Measurements from ENCODE around the gene KCNN2.
"Not testable (repeated sequence)": the region's sequence is repeated elsewhere in the genome, so short reads cannot be mapped to it uniquely, and the experiment has no call there.

Gene KCNN2

DNA sequence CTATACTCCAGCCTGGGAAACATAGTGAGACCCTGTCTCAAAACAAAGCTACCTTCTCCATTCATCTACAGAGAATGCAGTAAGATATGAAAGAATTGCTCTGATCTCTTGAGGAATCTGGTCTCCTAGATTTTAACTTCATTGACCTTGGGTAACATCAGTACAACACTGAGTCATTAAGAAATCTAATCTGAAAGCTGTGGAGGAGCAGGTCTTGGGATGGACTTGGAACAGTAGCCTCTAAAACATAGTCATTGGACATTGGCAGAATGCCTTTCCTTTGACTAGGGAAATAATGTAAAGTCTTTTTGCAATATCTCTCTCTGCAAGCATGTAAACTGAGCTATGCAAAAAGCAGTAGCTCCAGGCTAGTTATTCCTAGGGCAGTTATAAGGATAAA, 58.1 kb downstream of the KCNN2 start:
- no peak for DNase-seq (ENCODE audit: low read depth)

DNA sequence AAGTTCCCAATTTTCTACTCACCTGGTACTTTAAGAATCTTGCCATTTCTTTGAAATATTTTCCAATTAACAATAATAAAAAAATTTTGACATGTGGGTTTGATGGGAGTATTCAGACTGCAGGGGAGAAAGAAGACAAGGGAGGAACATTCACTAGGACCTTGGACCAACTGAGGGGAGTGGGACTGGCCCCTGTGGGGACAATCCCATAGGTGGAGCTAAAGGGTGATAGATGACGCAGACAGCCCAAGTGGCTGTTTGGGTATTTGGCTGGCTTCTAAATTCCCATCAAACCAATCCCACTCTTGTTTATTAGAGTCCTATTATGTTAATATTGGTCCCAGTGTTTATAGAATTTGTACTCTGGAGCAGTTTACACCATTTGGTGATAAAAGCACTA, 65.3 kb downstream of the KCNN2 start:
- DNase-seq (ENCODE audit: low read depth), result no peak

DNA sequence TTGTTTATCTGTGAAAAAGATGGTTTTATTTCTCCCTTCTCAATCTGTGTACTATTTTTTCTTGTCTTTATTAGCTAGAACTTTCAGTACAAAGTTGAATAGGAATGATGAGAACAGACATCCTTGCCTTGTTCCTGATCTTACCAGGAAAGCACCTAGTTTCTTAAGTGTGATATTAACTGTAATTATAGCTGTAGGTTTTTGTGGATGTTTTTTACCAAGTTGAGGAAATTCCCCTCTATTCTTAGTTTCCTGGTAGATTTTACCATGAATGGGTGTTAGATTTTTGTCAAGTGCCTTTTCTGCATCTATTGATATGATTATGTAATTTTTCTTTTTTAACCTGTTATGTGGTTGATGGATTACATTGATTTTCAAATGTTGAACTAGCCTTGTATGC, 68.7 kb downstream of the KCNN2 start:
- no peak for DNase-seq (ENCODE audit: low read depth)

DNA sequence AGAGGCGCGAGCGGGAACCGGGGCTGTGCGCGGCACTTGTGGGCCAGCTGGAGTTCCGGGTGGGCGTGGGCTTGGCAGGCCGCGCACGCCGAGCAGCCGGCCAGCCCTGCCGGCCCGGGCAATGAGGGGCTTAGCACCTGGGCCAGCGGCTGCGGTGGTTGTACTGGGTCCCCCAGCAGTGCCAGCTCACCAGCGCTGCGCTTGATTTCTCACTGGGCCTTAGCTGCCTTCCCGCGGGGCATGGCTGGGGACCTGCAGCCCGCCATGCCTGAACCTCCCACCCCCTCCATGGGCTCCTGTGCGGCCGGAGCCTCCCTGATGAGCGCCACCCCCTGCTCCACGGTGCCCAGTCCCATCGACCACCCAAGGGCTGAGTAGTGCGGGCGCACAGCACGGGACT, 70.8 kb downstream of the KCNN2 start:
- DNase-seq (ENCODE audit: low read depth), result not testable (repeated sequence)

DNA sequence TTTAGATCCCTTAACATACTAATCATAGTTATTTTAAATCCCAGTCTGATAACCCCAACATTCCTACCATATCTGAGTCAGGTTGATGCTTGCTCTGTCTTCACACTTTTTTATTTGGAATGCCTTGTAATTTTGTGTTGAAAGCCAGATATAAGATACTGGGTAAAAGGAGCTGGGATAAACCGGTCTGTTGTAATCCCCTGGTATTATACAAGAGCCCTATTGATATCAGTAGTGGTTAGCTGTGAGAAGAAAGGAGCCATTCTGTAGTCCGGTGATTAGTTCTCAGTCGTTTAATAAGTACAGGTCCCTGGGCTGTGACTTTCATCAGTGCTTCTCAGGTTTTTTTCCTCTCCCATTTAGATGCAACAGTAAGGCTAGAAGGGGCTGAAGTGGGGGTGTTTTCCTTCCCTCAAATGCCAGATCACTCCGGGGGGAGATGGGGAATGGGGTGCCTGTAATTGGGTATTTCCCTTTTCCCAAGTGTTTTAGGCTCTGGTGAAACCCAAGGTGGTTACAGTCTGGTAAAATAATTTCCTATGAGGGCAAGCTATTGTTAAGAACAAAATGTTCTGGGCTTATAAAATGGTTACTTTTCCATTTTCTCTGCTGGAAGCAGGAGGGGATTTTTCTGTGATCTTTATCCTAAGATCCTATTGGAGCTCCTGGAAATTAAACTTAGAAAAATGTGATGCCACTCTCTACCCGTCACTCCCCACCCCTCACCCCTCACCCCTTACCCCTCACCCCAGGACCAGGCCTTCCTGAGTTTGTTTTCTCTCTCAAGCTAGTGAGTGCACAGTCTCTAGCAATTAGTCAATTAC, 72.7 kb downstream of the KCNN2 start:
- no peak for DNase-seq (ENCODE audit: low read depth)

DNA sequence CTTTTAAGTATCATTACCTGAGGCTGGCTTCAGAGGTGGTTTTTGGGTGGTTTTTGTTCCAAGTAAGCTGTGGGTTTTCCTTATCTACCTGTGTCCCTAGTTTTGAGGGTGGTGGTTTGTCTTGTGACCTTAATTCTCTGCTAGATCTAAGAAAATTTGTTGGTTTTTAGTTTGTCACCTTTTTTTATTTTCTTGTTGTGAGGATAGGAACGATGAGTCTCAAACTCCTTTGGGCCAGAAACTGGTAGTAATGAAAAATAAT, 73.3 kb downstream of the KCNN2 start:
- DNase-seq (ENCODE audit: low read depth), result no peak

DNA sequence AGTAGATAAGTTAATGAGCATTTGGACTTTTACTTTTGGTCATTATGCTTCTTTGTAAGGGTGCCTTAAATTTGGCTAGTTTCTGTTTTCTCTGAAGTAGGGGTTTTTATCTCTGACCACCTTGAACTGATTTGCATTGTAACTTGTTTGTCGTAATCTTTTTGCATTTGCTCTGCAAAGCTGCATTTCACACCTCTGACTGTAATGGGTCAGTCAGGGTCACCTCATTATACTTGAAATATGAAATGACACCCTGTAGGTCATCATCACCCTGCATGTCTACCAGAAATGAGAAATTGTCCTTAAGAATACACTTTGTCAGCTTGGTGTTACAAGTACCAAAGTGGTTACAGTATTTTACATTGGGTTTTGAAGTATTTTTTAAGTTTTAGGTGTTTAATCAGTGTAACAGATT, 74.0 kb downstream of the KCNN2 start:
- no peak for DNase-seq (ENCODE audit: low read depth)

DNA sequence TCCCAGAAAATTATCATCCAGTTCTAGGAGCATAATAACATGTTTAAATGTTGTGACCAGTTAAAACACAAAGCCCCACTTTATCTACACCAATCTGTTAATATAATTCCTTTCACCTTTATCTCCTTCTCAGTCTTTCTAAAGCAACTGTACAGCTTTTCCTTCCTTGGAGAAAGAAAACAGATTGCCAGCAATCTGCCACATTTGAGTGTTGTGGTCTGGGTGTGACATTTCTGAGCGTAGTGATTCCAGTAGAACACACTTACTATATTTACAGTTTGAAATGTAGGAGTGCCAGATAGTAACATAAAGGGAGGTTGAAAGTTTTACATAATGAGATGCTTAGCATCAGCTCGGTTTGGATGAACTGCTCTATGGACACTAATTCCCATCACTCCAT, 76.1 kb downstream of the KCNN2 start:
- no peak for DNase-seq (ENCODE audit: low read depth)

DNA sequence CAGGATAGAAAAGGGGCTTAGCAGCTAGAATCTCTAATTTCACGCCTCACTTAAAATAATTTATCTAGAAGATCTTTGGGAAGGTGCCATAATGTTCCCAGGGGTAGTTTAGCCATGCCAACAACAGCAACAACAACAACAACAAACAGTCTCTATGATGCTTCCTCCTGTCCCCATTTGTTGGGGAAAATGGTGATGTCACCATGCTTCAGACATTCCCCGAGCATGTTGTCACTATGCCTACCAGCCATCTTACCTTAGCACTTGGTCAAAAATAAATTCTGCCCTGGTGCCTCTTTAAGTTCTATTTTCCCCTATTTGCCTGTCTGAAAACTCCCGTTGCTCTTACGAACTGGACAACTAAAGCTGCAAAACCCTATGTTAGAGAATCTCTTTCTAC, 76.6 kb downstream of the KCNN2 start:
- no peak for DNase-seq (ENCODE audit: low read depth)

DNA sequence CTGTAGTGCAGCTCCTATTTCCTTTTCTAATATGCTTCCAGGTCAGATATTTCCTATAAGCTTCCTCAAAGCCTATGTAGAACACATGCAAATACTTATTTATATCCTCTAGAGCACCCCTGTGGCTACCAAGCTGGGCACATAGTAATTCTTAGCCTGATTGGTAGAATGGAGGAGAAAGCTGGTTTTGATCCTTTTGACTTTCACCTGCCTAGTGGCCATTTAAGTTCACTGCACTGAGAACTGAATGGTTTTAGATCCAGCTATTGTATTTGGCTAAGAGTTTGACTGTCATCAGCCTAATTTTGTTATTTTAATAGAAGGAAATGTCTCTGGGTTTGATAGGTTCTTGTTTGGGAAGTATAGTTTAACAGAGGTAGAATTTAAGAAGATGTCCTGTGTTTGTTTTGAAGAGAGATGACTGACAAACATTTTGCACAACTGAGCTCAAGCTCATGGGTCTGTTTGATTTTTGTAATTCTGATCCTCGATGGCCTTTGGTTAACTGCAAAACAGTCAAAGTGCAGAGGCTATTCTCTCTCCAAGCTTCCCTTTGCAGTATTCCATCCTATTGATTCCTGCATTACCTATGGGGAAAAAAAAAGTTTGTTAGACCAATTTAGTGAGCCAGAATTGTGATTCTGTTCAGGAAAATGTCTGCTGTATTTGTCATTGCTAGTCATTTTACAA, 85.4 kb downstream of the KCNN2 start:
- no peak for DNase-seq (ENCODE audit: low read depth)

DNA sequence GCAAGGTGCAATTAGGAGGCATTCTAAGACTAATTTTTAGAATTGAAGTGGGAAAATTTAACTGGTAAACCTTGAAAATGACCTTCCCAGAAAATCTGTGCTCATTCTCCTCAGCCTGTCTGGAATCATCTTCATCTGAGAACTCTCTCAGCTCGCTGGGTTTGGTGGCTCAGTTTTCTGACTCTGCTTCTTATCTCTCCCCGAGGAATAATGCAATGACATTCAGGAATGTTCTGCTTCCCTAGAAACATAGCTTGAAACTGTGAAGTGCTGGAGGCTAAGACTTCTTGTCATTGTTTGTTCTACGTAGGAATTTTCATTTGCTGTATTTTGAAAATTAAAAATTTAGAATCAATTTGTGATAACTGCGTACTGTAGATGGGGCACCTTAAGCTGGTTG, 86.6 kb downstream of the KCNN2 start:
- no peak for DNase-seq (ENCODE audit: low read depth)

DNA sequence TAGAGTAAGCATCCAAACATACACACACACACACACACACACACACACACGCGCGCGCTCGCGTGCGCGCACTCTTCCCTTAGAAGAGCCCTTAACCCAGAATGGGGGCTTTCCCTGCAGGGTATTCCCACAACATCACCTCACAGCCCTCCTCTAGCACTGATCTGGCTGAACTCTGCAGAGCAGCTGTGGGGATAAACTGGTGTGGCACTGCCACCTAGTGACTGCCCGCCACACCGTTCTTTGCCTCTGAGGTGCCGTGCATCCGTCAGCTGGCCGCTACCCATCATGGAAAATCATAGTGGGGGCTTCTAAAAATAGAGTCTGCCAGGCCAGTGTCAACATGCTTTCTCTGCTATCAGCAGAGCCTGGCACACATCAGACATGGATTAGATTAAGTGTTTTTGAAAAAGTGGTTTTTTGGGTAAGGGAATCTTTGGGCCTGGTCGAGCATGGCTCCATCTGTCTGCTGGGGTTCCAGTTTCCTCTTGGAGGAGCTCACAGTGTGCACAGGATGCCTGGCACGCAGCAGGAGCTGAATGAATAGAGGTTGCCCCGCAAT, 88.1 kb downstream of the KCNN2 start:
- peak; percentile 12 for DNase-seq (ENCODE audit: low read depth)

DNA sequence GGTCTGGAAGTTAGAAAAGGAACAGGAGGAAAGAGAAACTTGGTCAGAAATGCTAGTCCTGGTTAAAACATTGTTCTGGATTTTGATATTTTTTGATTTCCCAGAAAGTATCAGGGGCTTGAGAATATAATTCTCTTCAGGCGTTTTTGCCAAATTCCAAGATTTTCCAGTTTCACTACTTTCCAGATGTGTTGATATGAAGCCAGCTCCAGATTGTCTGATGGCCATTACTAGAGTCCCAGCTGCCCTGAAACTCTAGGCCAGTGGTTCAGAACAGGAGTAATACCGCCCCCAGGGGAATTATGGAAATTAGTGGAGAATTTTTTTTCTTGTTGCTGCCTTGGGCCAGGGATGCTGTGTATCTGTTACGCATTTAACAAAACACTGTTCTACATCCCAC, 88.6 kb downstream of the KCNN2 start:
- no peak for DNase-seq (ENCODE audit: low read depth)

DNA sequence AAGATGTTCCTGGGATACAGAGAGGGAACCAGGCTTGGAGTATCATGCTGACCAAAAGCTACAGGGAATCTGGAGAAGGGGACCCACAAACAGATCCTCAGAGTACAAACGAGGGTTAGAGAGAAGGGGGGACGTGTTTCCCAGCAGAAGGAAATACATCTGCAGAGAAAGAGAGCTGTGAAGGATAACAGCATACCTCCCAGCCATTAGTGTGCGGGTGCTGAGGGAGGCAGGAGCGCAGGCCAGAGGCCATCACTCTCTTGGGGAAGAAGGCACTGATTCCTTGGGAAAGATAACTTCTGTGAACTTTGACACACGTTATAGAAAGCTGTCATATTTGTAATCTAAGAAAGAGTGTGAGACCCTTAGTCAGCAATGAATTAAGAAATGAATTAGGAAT, 96.9 kb downstream of the KCNN2 start:
- no peak for DNase-seq (ENCODE audit: low read depth)

DNA sequence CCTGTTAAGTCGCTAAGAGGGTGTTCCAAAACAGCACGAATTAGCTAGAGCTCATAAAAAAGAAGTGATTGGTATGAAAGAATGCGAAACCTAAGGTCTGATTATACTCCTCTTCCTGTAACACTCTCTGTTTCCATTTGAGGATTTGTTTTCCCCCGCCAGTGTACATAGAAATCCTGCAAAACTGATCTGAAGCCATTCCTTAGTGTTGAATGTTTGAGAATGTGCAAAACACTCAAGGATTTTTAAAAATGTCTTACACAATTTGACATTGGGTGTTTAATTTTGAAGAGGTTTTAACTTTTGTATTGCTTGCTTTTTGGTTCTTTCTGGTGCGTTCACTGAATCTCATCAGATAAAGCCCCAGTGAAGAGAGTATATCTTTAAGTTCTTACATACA, 105.3 kb downstream of the KCNN2 start:
- no peak for DNase-seq (ENCODE audit: low read depth)

DNA sequence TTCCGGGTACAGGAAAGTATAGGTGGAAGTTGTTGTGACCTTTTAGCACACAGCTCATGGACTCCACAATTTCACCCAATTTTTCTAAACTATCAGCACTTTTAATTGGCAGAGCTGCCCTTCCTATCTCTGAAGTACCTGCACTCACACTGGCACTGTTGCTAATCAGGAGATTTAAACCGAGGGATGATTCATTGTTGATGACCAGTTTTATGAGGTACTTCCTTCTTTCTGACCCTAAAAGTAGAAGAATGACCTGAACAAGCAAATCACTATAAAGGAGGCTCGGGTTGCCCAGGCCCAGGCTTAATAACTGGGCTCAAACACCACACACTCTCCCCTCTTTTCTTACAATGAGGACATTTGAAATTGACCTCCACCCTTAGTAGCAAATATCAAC, 105.9 kb downstream of the KCNN2 start:
- no peak for DNase-seq (ENCODE audit: low read depth)

DNA sequence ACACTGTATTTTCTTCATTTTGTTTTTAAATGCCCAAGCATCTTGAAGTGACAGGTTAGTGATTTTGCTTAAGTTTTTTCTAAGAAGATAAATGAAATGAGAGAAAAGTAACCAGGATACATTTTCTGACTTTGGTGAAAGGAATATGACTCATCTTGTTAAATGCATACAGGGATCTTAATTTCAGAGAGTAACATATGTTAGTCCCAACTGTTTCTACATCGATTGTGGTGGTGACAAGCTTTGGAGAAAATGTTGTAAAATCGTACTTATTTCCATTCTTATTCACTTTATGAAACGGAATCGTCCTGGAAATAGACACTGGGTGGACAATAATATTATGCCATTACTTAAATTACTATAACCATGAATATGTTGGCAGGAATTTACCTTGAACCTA, 107.5 kb downstream of the KCNN2 start:
- no peak for DNase-seq (ENCODE audit: low read depth)

DNA sequence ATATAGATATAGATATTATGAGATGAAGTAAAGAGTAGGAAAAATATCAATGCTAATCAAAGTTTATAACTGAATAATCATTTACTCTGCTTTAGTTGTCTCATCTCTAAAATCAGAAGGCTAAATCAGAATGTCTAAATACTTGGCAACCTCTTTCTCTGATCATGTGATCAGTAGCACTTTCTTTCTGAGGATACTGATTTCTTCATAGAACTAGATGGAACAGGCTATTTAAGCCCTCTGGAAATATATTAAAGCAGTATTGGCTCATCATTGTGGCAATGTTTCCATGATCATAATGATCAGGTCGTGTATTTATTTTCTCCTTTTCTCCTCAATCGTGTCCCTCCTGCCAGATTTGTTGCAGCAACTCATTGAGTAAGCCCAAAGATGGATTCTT, 109.7 kb downstream of the KCNN2 start:
- DNase-seq (ENCODE audit: low read depth), result no peak

DNA sequence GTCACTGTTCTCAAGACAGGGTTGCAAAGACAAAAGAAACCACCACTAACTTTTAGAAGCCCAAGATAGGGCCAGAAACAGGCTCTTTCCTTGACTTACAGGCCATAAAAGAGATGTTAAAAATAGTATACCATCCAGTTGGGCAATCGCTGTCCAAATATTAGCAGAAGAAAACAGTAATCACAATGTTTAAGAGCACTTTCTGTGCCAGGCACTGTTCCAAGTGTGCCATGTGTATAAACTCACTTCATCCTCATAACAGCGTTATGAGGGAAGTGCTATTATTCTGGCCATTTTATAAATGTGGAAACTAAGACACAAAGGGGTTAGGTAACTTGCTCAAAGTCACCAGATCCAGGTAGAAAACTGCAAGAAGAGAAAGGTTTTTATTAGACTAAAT, 111.7 kb downstream of the KCNN2 start:
- DNase-seq (ENCODE audit: low read depth), result no peak

DNA sequence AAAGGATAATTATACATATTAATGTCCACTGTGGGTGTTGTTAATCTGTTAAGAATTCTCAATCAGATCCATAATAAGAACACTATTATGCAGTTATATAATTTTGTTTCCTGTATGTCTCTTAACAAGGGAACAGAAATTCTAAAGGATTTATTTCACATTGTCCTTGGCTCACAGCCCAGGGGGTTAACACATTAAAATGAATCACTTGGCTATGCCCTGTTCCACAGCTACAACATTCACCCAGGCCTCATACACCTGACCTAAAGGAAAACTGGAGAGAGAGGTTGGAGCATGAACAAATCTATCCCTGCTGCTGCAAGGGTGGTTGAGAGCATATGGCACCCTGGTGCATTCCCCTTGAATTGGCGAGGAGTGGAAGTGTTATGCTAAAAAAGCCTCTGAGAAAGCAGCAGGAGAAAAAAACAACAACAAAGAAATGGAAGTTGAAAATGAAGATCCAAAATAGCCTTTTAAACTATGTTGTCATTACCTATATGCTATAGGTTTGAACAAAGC, 116.0 kb downstream of the KCNN2 start:
- no peak for DNase-seq (ENCODE audit: low read depth)

DNA sequence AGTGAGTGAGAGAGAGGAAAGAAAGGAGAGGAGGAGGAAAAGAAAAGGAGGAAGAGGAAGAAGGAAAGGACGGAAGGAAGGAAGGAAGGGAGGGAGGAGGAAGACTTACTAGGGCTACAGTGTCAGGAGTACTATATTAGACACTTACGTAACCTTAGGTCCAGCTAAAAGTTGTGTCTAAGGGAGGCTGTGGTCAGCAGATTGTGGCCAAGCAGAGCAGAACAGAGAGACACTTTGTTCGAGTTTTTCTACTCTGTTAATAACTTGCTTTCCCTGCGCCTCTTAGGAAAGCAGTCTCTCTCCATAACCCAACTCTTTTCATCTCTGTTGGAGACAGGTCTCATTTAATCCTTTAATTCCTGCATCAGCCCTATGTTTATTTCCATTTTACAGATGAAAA, 138.9 kb downstream of the KCNN2 start:
- DNase-seq (ENCODE audit: low read depth), result no peak

DNA sequence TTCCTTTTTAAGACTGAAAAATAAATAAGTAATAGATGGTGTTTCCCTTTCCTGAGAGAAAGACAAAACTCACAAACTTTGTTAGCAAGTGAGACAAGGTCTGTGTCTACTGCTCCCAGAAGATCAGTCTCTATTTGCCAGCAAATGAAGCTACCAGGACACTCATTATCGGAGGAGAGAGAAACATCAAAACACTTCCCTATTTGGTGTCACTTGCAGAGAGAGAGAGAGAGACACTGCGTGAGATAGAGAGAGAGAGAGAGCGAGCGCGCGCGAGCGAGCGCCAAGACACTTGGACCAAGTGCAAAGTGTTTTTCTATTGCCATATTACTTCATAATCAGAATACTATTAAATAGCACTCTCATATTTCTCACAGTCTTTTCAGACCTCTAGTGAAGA, 142.7 kb downstream of the KCNN2 start:
- no peak for DNase-seq (ENCODE audit: low read depth)

DNA sequence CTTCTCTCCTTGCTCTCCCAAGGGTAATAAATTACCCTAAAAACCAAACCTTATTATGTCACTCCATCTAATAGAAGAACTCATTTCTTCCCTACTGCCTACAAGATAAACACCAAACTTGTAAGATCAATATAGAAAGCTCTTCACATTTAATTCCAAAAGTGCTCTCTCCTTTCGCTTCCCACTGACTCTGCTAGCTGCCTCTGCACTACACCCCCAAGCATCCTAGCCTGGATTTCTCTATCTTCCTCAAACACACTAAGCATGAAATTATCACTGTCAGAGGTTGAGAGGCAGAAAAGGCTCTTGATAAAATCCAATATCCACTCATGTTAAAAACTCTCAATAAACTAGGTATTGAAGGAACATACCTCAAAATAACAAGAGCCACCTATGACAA, 162.4 kb downstream of the KCNN2 start:
- DNase-seq (ENCODE audit: low read depth), result no peak

DNA sequence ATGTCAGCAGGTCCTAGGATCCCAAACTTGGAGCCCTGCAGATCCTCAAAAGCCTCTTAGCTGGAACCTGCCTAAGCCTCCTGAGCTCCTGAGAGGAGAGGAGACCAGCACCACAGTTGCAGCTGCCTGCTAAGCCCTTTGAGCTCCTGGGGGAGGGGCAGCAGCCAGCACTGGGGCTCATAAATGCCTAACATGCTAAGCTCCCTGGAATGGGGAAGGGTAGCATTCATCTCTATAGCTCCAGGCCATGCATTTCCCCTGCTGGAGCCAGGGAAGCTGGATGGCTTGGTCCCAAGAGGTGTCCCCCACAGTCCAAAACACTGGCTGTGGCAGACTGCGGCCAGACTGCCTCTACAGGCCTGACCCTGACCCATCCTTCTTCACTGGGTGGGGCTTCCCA, 182.7 kb downstream of the KCNN2 start:
- no peak for DNase-seq (ENCODE audit: low read depth)
